Left ventricle myocardium inferior (tissue), 1 donor: ENCODE data around the gene ARL17A. TPM values are rescaled to one million over a fixed set of nuclear protein-coding genes. Genes with fewer than 3 reads are reported as not detected.
"Not testable (repeated sequence)": the region's sequence is repeated elsewhere in the genome, so short reads cannot be mapped to it uniquely, and the experiment has no call there.

Experiments
- DNase-seq: peaks from one replicate; pipeline ENCODE4 v3.0.0-alpha.2; 2020
- H3K27ac ChIP-seq: fragments of 200-600 bp; replicated peaks from 2 replicates; pipeline ENCODE4 v1.8.0; 2021
- H3K27me3 ChIP-seq: fragments of 200-600 bp; 2 replicates; pipeline ENCODE4 v1.8.0; 2021; ENCODE audit warnings: low read depth
- H3K36me3 ChIP-seq: fragments of 200-600 bp; 2 replicates; pipeline ENCODE4 v1.8.0; 2021
- H3K4me1 ChIP-seq: fragments of 200-600 bp; 2 replicates; pipeline ENCODE4 v1.8.0; 2021
- H3K4me3 ChIP-seq: fragments of 200-600 bp; 2 replicates; pipeline ENCODE4 v1.8.0; 2021; ENCODE audit warnings: mild to moderate bottlenecking, moderate library complexity
- H3K9me3 ChIP-seq: fragments of 200-600 bp; replicated peaks from 2 replicates; pipeline ENCODE4 v1.8.0; 2021
- intact Hi-C: fragments of 100-400 bp; cut with micrococcal nuclease; formaldehyde crosslinking; loops from one replicate; pipeline ENCODE4 v1.11.0; 2022
- total RNA-seq: library from RNA; stranded (reverse); fragmentation: NEBNext Ultra II Directional; extraction: Animal tissue kit (Norgen Biotek cat#: 25700); gene quantifications from one replicate; pipeline ENCODE4 v1.2.1, GENCODE V29; 2021
- donor health status: DM: no; HTN: yes; CAD: no; lungs with severe emphysema.

The ARL17A gene
- total RNA-seq, 1 donor from 2014 or later, result 13.1 TPM

- H3K27me3 ChIP-seq, DNase-seq, H3K4me3 ChIP-seq, H3K4me1 ChIP-seq, intact Hi-C loops, H3K36me3 ChIP-seq, H3K27ac ChIP-seq, H3K9me3 ChIP-seq: not testable (repeated sequence)
Measured at GRCh38 chr17:46590157-46591146, 11.0 kb upstream of the ARL17A start, which contains the start of gene NSF. Gene NSF, plus strand, starts transcription at chr17:46590669. Its CDS starts 107 bp downstream, at chr17:46590776.

DNA sequence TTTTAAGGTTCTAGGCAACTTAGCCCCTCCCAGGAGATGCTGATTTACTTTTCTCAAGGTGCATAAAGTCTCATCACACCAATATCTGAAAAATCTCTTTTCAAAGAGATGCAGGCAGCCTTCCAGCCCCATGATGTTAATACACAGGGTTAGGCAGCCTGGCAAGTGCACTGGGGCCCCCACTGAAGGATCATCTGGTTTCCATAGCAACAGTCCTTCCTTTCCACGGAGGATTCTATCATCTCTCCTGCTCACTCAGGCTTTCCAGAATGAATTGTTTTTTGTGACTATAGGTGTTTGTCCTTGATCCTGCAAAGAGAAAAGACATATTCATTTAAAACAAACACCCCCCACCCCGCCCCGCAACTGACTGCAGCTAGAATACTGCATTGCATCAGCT, 6.0 kb upstream of the ARL17A start:
- H3K4me3 ChIP-seq, H3K36me3 ChIP-seq, intact Hi-C loops, H3K9me3 ChIP-seq, H3K27ac ChIP-seq, H3K4me1 ChIP-seq, DNase-seq, H3K27me3 ChIP-seq: not testable (repeated sequence)

GRCh38 chr17:46580082-46580481, 591 bp upstream of the ARL17A start:
- H3K27me3 ChIP-seq, DNase-seq, H3K4me1 ChIP-seq, intact Hi-C loops, H3K36me3 ChIP-seq, H3K9me3 ChIP-seq: not testable (repeated sequence)
- peak overlapping the region; percentile 61 for H3K4me3 ChIP-seq
- peak overlapping the region; percentile 75 for H3K27ac ChIP-seq

GRCh38 chr17:46571796-46572195, 7.7 kb downstream of the ARL17A start:
- DNase-seq, intact Hi-C loops, H3K27me3 ChIP-seq, H3K27ac ChIP-seq, H3K4me3 ChIP-seq, H3K9me3 ChIP-seq, H3K4me1 ChIP-seq, H3K36me3 ChIP-seq: not testable (repeated sequence)

GRCh38 chr17:46566980-46567379, 12.5 kb downstream of the ARL17A start:
- not testable (repeated sequence) for H3K9me3 ChIP-seq, DNase-seq, H3K27ac ChIP-seq

DNA sequence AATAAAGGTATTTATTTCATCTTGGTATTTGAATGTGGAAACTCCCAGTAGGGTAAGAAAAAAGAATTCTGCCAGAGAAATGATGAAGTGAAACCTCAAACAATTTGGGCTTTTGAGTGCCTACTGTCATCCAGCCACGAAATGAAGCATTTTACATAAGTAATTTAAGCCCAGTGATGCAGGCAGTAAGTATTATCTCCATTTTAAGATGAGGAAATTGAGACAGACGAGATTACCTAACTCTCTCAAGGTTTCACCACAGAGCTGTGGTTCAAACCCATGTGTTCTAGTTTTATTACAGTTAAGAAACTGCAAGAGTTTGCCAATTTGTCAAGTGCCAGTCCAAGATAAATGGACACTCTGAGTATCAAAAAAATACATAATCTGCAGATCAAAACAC, 13.2 kb downstream of the ARL17A start:
- H3K4me1 ChIP-seq, intact Hi-C loops, H3K36me3 ChIP-seq, H3K27ac ChIP-seq, H3K27me3 ChIP-seq, H3K9me3 ChIP-seq, DNase-seq, H3K4me3 ChIP-seq: not testable (repeated sequence)

More at GRCh38 chr17:46566980-46567379, 12.5 kb downstream of the ARL17A start:
- H3K27me3 ChIP-seq, H3K4me3 ChIP-seq, intact Hi-C loops, H3K36me3 ChIP-seq, H3K4me1 ChIP-seq: not testable (repeated sequence)

DNA sequence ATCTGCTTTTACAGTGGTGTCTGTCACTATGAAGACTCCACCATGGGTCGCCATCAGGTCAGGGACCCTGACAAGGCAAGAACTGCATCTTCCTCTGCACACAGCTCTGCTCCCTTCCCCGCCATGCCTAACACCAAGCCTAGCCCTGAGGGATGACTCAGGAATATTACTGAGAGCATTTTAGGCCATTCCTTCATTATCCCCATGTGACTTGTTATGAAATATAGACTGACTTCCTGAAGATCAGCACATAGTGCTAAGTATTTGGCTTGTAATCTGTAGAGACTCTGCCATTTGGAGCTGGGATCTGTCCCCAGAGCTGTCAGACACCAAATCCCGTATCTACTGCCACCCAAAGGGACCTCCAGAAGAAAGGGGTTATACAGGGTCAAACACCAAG, 19.4 kb downstream of the ARL17A start:
- intact Hi-C loops, H3K27ac ChIP-seq, H3K4me1 ChIP-seq, H3K36me3 ChIP-seq, H3K4me3 ChIP-seq, H3K27me3 ChIP-seq, DNase-seq, H3K9me3 ChIP-seq: not testable (repeated sequence)

DNA sequence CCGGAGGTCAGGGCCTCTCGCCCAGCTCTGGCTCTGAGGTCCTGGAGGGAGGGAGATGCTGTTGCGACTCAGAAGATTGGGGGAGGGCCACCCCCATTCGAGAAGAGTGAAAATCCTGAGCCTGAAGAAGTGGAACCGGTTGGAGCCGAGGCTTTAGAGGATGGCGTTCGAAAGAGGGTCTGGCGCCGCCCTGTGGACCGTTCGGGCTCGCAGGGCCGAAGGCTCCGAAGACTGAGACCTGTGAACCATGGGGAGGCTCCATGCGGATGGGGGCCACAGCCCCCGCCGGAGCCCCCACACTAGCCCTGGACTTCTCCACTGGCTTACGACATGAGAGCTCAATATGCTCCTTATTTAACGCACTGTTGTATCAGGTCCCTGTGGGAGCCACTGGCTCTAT, 20.3 kb downstream of the ARL17A start:
- H3K4me3 ChIP-seq, H3K27ac ChIP-seq, H3K9me3 ChIP-seq, H3K36me3 ChIP-seq, H3K27me3 ChIP-seq, intact Hi-C loops, H3K4me1 ChIP-seq, DNase-seq: not testable (repeated sequence)

DNA sequence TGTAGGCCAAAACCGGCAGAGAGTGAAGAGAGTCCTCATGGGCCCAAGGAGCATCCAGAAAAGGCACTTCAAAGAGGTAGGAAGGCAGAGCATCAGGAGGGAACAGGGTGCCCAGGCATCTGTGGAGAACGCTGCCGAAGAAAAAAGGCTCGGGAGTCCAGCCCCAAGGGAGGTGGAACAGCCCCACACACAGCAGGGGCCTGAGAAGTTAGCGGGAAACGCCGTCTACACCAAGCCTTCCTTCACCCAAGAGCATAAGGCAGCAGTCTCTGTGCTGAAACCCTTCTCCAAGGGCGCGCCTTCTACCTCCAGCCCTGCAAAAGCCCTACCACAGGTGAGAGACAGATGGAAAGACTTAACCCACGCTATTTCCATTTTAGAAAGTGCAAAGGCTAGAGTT, 30.9 kb downstream of the ARL17A start:
- DNase-seq, H3K27ac ChIP-seq, H3K4me3 ChIP-seq, H3K4me1 ChIP-seq, H3K27me3 ChIP-seq, H3K9me3 ChIP-seq, intact Hi-C loops: not testable (repeated sequence)
- H3K36me3 ChIP-seq, result peaks cover 15% of the 10 kb centered on the region

GRCh38 chr17:46534716-46535115, 44.8 kb downstream of the ARL17A start:
- H3K9me3 ChIP-seq, H3K27me3 ChIP-seq, H3K36me3 ChIP-seq, H3K4me3 ChIP-seq, H3K27ac ChIP-seq, H3K4me1 ChIP-seq, intact Hi-C loops: not testable (repeated sequence)
- peak; percentile 13 for DNase-seq

DNA sequence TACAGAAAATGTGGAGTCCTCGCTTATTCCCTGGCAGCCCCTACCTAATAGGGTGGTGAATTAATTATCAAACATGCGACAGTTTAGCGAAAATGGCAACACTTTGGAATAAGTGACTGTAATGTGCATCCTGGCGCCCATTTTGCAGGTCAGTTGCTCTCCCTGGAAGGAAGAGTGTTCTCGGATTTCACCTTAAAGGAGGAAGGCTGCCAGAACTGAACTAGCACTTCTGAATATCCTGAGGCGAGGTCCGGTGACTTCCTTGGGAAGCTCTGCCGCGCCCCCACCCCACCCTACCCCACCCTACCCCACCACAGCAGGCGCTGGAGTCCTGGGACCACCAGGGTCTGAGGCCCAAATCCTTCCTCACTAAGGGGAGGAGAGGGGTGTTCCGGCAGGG, 67.3 kb downstream of the ARL17A start, which contains the start of gene LRRC37A2:
LRRC37A2 (plus strand) TSS at position 301 of the 400 bp plus-strand sequence. CDS start 245 bp downstream, outside the sequence.
- H3K27ac ChIP-seq, DNase-seq, H3K4me1 ChIP-seq, intact Hi-C loops, H3K27me3 ChIP-seq, H3K36me3 ChIP-seq, H3K4me3 ChIP-seq, H3K9me3 ChIP-seq: not testable (repeated sequence)

GRCh38 chr17:46505896-46506295, 73.6 kb downstream of the ARL17A start:
- intact Hi-C loops, DNase-seq, H3K9me3 ChIP-seq, H3K27me3 ChIP-seq, H3K4me1 ChIP-seq, H3K27ac ChIP-seq, H3K4me3 ChIP-seq: not testable (repeated sequence)
- peaks cover 14% of the 10 kb centered on the region for H3K36me3 ChIP-seq

- DNase-seq, H3K4me3 ChIP-seq, H3K9me3 ChIP-seq, H3K27me3 ChIP-seq, H3K4me1 ChIP-seq, H3K27ac ChIP-seq, intact Hi-C loops: not testable (repeated sequence)
- H3K36me3 ChIP-seq, result peaks cover 16% of the 10 kb centered on the region
Measured at GRCh38 chr17:46499437-46500139, 79.9 kb downstream of the ARL17A start.
